ENCODE data around the gene TMEM140. TPM values are rescaled to one million over a fixed set of nuclear protein-coding genes. Genes with fewer than 3 reads are reported as not detected.
"Not testable (repeated sequence)": the region's sequence is repeated elsewhere in the genome, so short reads cannot be mapped to it uniquely, and the experiment has no call there.

The TMEM140 gene
- total and polyA plus RNA-seq, 8 donors, result 2.7 to 14.3 (median 4.7) TPM

DNA sequence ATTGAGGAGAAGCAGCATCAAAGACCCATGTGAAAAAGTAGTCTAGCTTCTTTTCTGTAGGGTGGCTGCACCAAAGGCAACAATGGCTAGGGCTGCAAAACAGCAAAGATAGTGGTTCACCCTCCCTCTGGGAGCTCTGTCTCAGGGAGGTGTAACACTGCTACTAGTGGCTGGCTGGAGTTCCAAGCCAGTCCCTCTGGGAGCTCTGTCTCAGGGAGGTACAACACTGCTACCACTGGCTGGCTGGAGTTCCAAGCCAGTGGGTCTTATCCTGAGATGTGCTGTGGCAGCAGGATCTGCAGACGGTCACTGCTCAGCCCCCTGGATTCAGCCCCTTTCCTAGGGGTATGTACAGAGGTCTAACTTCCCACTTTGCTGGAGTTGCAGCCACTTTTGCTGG lies 37.9 kb upstream of the TMEM140 start:
- ATAC-seq (no peak), DNase-seq (no peak), FAIRE-seq (no peak)
- WGBS, 2 donors, result 96 to 100% methylated on average over 1 of the region's 1 CpG
- H3K9me3 ChIP-seq, result no peaks in the 10 kb centered on the region
- H3K27me3 ChIP-seq, result no peaks in the 10 kb centered on the region
- intact Hi-C loops (cut with DNase I), result no loop called here
- H3K36me3 ChIP-seq, result no peaks in the 10 kb centered on the region
- H3K27ac ChIP-seq, result no peak overlapping the region
- no peaks in the 10 kb centered on the region for H3K4me1 ChIP-seq
- TF ChIP-seq, protein P1, sequence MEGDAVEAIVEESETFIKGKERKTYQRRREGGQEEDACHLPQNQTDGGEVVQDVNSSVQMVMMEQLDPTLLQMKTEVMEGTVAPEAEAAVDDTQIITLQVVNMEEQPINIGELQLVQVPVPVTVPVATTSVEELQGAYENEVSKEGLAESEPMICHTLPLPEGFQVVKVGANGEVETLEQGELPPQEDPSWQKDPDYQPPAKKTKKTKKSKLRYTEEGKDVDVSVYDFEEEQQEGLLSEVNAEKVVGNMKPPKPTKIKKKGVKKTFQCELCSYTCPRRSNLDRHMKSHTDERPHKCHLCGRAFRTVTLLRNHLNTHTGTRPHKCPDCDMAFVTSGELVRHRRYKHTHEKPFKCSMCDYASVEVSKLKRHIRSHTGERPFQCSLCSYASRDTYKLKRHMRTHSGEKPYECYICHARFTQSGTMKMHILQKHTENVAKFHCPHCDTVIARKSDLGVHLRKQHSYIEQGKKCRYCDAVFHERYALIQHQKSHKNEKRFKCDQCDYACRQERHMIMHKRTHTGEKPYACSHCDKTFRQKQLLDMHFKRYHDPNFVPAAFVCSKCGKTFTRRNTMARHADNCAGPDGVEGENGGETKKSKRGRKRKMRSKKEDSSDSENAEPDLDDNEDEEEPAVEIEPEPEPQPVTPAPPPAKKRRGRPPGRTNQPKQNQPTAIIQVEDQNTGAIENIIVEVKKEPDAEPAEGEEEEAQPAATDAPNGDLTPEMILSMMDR (IDR thresholded peaks at IDR 0.05), result no peak
- no peak overlapping the region for H3K4me3 ChIP-seq

DNA sequence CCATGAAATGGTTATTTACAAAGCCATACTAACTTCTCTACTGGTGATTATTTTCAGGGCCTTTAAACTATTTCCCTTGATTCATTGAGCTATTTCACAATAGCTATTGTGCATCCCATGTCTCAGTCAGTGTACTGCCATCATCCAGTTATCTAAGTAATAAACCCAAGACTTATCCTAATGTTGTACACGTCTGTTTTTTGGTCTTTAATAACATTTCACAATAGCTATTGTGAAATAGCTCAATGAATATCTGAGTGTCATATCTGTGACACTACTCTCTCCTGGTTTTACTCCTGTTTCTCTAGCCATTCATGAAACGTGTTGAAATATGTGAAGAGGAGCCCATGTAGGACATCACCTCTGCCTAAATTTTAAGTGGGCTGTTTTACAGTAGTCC lies 36.5 kb upstream of the TMEM140 start:
- TF ChIP-seq, protein P1 (IDR thresholded peaks at IDR 0.05), result no peak
- no peaks in the 10 kb centered on the region for H3K36me3 ChIP-seq
- WGBS, 2 donors, result 52 to 54% methylated on average over 2 of the region's 2 CpGs
- no peak for ATAC-seq
- H3K27me3 ChIP-seq, result no peaks in the 10 kb centered on the region
- no peak overlapping the region for H3K27ac ChIP-seq
- FAIRE-seq, result no peak
- intact Hi-C loops (cut with DNase I), result no loop called here
- H3K9me3 ChIP-seq, result no peaks in the 10 kb centered on the region
- no peak overlapping the region for H3K4me3 ChIP-seq
- no peaks in the 10 kb centered on the region for H3K4me1 ChIP-seq
- DNase-seq, result no peak

DNA sequence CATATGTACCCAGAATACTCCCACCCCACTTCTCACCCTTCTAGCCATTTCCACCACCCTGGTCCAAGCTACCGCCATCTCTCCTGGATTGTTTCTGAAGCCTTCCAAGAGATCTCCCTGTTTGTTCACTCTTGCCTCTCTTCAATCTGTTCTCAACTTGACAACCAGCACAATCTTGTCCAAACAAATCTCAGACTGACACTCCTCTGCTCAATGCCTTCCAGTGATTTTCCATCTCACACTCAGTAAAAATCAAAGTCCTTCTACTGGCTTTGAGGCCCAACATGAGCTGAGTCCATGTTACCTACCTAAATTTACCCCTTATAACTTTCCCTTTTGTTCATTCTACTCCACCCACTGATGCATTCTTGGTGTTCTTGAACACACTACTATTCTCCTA lies 33.2 kb upstream of the TMEM140 start:
- Histone ChIP-seq H3K9me3 (no peaks in the 10 kb centered on the region), H3K27ac (no peak overlapping the region), H3K36me3 (no peaks in the 10 kb centered on the region), H3K4me1 (no peaks in the 10 kb centered on the region), H3K27me3 (no peaks in the 10 kb centered on the region), H3K4me3 (no peak overlapping the region)
- TF ChIP-seq, protein P1 (IDR thresholded peaks at IDR 0.05), result no peak
- intact Hi-C loops (cut with DNase I), result no loop called here
- WGBS, 2 donors, result 85 to 96% methylated on average over 1 of the region's 1 CpG
- FAIRE-seq, result no peak
- no peak for ATAC-seq
- DNase-seq, result no peak

DNA sequence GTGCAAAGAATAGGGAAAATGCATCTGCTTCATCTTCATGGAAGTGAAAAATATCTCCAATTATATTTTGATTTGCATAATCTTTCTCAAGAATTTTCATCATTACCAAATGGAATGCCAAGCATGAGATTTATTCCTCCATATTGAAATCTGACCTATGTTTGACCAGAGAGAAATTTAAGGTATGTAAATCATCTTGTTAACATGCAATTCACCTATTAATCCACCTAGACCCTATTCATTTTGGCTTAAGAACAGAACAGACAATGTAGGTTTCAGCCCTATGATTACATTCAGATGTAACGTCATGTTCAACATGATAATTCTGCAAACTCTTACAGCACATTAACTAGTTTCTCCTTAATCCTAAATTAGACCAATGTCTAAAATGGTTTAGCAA lies 30.8 kb upstream of the TMEM140 start:
- Histone ChIP-seq H3K27ac (no peak overlapping the region), H3K27me3 (no peaks in the 10 kb centered on the region), H3K4me1 (no peaks in the 10 kb centered on the region), H3K9me3 (no peaks in the 10 kb centered on the region), H3K36me3 (no peaks in the 10 kb centered on the region), H3K4me3 (no peak overlapping the region)
- WGBS, 2 donors, result 95 to 98% methylated on average over 1 of the region's 1 CpG
- DNase-seq, result no peak
- FAIRE-seq, result no peak
- ATAC-seq, result no peak
- intact Hi-C loops (cut with DNase I), result no loop called here
- TF ChIP-seq, protein P1 (IDR thresholded peaks at IDR 0.05), result no peak

DNA sequence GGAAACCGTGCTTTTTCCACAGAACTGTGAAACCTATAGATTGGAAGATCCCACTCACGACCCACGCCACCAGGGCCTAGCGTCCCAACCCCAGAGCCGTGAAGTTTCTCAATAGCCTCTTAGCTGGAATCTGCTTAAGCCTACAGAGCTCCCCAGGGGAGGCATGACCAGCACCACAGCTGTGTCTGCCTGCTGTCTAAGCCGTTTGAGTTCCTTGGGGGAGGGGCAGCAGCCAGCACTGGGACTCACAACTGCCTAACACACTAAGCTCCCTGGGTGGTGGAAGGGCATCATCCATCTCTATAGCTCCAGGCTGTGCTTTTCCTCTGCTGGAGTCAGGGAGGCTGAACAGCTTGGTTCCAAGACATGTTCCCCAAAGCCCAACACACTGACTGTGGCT lies 26.0 kb upstream of the TMEM140 start:
- DNase-seq, result no peak
- ATAC-seq, result no peak
- no peak for FAIRE-seq
- WGBS, 2 donors, result 79 to 86% methylated on average over 6 of the region's 6 CpGs
- intact Hi-C loops (cut with DNase I), result no loop called here
- Histone ChIP-seq H3K9me3 (no peaks in the 10 kb centered on the region), H3K27me3 (no peaks in the 10 kb centered on the region), H3K27ac (no peak overlapping the region), H3K4me1 (no peaks in the 10 kb centered on the region), H3K36me3 (no peaks in the 10 kb centered on the region), H3K4me3 (no peak overlapping the region)
- TF ChIP-seq, protein P1 (IDR thresholded peaks at IDR 0.05), result no peak

DNA sequence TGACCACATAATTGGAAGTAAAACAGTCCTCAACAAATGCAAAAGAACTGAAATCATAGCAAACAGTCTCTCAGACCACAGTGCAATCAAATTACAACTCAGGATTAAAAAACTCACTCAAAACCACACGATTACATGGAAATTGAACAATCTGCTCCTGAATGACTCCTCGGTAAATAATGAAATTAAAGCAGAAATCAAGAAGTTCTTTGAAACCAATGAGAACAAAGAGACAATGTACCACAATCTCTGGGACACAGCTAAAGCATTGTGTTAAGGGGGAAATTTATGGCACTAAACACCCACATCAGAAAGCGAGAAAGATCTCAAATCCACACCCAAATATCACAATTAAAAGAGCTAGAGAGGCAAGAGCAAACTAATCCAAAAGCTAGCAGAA lies 23.2 kb upstream of the TMEM140 start:
- 82 to 89% methylated on average over 3 of the region's 3 CpGs for WGBS, 2 donors
- H3K27me3 ChIP-seq; H3K4me1 ChIP-seq; H3K27ac ChIP-seq; H3K36me3 ChIP-seq; H3K4me3 ChIP-seq; H3K9me3 ChIP-seq; FAIRE-seq; DNase-seq; intact Hi-C loops (cut with DNase I); ATAC-seq: not testable (repeated sequence)
